Thyroid gland (tissue), 4 donors: ENCODE measurements around the gene ABCB8.

Experiments used
- CTCF ChIP-seq, 6 experiments: fragments of 200-600 bp in 3 of 6; fragments of 450-650 bp in 3 of 6; sonication (generic) in 3 of 6; IDR thresholded peaks; one replicate each; pipeline ENCODE4 v1.5.1; 2016 to 2019; ENCODE audit warnings: antibody characterized with exemption in 6 of 6, mild to moderate bottlenecking in 2 of 6, inconsistent platforms in 1 of 6, moderate library complexity in 1 of 6
- POLR2A ChIP-seq, 2 donors: fragments of 450-650 bp; IDR thresholded peaks; one replicate each; pipeline ENCODE4 v1.6.1; 2017; ENCODE audit warnings: antibody characterized with exemption in 2 of 2, mild to moderate bottlenecking in 2 of 2, moderate library complexity in 1 of 2

GRCh38 chr7:150989456-150989855, 38.8 kb upstream of the ABCB8 start:
- no peak for TF ChIP-seq CTCF (IDR thresholded peaks at IDR 0.05)
- TF ChIP-seq POLR2A (IDR thresholded peaks at IDR 0.05), result no peak
